ENCODE results near the gene PIEZO2. TPM values are rescaled to one million over a fixed set of nuclear protein-coding genes. Genes with fewer than 3 reads are reported as not detected.
A peak's percentile ranks its signal among the peaks of the same experiment; 100 is the strongest.

PIEZO2 gene
- total and polyA plus RNA-seq, 12 donors: 0.07 to 1.4 (median 0.25) TPM; not detected in 1

DNA sequence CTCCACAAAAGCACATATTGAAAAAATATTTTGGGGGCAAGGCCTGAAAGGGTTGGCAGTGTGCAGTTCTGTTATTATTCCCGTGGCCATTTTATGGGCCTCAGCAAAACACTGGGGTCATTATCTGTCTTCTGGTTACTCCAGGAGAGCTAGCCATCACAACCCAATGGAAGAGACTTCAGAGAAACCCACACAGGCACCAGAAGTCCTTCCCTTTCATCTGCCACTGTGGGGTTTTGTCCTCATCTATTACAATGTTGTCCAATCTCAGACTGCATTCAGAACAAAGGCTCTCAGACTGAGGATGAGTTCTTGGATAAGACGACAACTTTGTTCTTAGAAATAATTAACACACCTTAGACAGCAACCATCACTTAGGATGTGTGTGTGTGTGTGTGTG lies 98.4 kb downstream of the PIEZO2 start:
- H3K27ac ChIP-seq: no peak overlapping the region
- TF ChIP-seq, protein P1, sequence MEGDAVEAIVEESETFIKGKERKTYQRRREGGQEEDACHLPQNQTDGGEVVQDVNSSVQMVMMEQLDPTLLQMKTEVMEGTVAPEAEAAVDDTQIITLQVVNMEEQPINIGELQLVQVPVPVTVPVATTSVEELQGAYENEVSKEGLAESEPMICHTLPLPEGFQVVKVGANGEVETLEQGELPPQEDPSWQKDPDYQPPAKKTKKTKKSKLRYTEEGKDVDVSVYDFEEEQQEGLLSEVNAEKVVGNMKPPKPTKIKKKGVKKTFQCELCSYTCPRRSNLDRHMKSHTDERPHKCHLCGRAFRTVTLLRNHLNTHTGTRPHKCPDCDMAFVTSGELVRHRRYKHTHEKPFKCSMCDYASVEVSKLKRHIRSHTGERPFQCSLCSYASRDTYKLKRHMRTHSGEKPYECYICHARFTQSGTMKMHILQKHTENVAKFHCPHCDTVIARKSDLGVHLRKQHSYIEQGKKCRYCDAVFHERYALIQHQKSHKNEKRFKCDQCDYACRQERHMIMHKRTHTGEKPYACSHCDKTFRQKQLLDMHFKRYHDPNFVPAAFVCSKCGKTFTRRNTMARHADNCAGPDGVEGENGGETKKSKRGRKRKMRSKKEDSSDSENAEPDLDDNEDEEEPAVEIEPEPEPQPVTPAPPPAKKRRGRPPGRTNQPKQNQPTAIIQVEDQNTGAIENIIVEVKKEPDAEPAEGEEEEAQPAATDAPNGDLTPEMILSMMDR (IDR thresholded peaks at IDR 0.05): no peak
- H3K9me3 ChIP-seq: no peaks in the 10 kb centered on the region
- DNase-seq: no peak
- H3K4me1 ChIP-seq: no peaks in the 10 kb centered on the region
- peaks cover 0 to 7% (median 0%) of the 10 kb centered on the region in 7 donors for H3K27me3 ChIP-seq
- 88 to 96% methylated on average over 2 of the region's 2 CpGs for WGBS, 2 donors
- intact Hi-C loops (cut with DNase I): no loop called here
- ATAC-seq: no peak
- H3K4me3 ChIP-seq: no peak overlapping the region
- H3K36me3 ChIP-seq: no peaks in the 10 kb centered on the region

DNA sequence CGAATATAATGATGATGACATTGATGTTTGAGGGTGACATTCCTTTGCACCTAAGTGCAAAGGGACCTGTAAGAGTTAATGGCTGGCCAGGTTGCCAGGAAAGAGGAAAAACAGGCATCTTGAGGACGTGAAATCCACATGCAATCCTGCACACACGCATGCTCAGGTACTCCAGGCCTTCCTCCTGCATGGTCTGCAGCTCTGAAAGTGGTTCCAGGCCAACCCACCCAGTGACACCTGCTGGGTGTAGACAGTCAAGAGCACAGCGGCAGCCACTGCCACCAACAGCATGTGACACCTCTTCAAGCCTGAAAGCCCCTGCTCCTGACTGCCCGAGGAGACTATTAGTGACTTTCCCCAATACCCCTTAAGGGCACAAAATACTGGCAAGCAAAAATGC lies 101.6 kb downstream of the PIEZO2 start:
- Histone ChIP-seq H3K27me3 (peaks cover 0 to 7% (median 0%) of the 10 kb centered on the region in 7 donors), H3K36me3 (no peaks in the 10 kb centered on the region), H3K4me3 (no peak overlapping the region), H3K9me3 (peaks cover 0 to 13% (median 0%) of the 10 kb centered on the region in 11 donors), H3K27ac (no peak overlapping the region), H3K4me1 (no peaks in the 10 kb centered on the region)
- intact Hi-C loops (cut with DNase I): loop anchor here in 2 of 10 donors (10.0 kb wide), 2 partner anchors 97 to 263 kb away; partner anchors contain the start of gene PIEZO2 (in 1 of the 2)
- WGBS, 2 donors: 59 to 70% methylated on average over 5 of the region's 5 CpGs
- DNase-seq: no peak
- peak in 1 of 8 donors; percentile 37 for ATAC-seq
- TF ChIP-seq, protein P1 (IDR thresholded peaks at IDR 0.05): no peak

DNA sequence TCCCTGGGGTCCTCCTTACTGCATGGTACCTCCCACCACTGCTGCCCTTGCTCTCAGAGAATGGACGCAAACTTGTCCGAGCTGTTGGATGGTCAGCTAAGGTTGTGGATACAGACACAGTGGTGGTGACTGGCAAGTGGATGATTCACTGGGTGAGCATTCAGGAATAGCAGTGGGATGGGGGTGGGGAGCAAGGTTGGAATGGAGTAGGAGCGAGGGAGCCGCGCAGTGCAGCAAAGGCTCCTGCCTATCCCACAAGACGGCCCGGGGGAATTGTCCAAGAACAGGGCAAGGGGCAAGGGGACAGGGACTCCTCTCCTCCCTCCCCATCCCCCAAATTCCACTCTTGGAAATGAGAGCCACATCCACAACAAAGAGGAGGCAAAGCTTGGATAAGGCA lies 102.2 kb downstream of the PIEZO2 start:
- TF ChIP-seq, protein P1 (IDR thresholded peaks at IDR 0.05): no peak
- Histone ChIP-seq H3K9me3 (peaks cover 0 to 13% (median 0%) of the 10 kb centered on the region in 11 donors), H3K27me3 (peaks cover 0 to 8% (median 0%) of the 10 kb centered on the region in 7 donors), H3K4me3 (no peak overlapping the region), H3K4me1 (no peaks in the 10 kb centered on the region), H3K27ac (no peak overlapping the region), H3K36me3 (no peaks in the 10 kb centered on the region)
- DNase-seq: no peak
- no peak for ATAC-seq
- 89 to 98% methylated on average over 7 of the region's 7 CpGs for WGBS, 2 donors
- intact Hi-C loops (cut with DNase I): loop anchor here in 2 of 10 donors (10.0 kb wide), 2 partner anchors 98 to 262 kb away; partner anchors contain the start of gene PIEZO2 (in 1 of the 2)

DNA sequence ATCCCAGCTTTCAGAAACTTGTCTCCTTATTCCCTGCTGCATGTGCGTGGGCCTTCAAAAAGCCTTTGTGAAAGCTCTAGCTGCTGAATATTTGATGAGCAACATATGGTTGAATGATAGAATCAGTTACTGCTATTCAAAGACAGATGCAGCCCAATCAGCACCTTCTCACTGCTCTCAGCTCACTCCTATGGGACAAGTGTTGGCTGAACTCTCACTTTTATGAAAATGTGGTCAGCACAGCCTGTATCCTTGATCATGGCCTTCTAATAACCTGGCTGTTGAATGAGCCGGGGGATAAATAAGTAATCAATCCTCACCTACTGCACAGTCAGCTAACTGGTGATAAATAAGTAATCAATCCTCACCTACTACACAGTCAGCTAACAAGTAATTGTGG lies 103.2 kb downstream of the PIEZO2 start:
- TF ChIP-seq, protein P1 (IDR thresholded peaks at IDR 0.05): no peak
- 76 to 87% methylated on average over 2 of the region's 2 CpGs for WGBS, 2 donors
- no peak for DNase-seq
- intact Hi-C loops (cut with DNase I): loop anchor here in 2 of 10 donors (10.0 kb wide), 2 partner anchors 99 to 261 kb away; partner anchors contain the start of gene PIEZO2 (in 1 of the 2)
- Histone ChIP-seq H3K4me3 (no peak overlapping the region), H3K27ac (no peak overlapping the region), H3K4me1 (no peaks in the 10 kb centered on the region), H3K27me3 (peaks cover 0 to 11% (median 0%) of the 10 kb centered on the region in 7 donors), H3K9me3 (peaks cover 0 to 13% (median 0%) of the 10 kb centered on the region in 11 donors), H3K36me3 (no peaks in the 10 kb centered on the region)
- no peak for ATAC-seq
